HepG2 (cell line): ENCODE results near the gene LIPE. TPM values are rescaled to one million over a fixed set of nuclear protein-coding genes. Genes with fewer than 3 reads are reported as not detected.

Source experiments
- ATAC-seq: fragments of 200-7000 bp; cut with Tn5 transposase; 3 replicates; pipeline ENCODE4 v1.9.1; 2020; ENCODE audit warnings: mild to moderate bottlenecking, moderate library complexity
- BruUV-seq: library from RNA; stranded (reverse); fragments of 400-500 nt; replicated peaks from 2 replicates; lab custom pipeline; 2021; lab: Mats Ljungman, UMichigan
- CTCF ChIA-PET: fragments of 300-600 bp; formaldehyde crosslinking; extraction: SDS; loops from one replicate; lab custom pipeline; 2021; ENCODE audit warnings: low total read pairs, inconsistent platforms, low intra/inter-chr PET ratio; lab: Yijun Ruan, JAX
- POLR2A ChIA-PET: fragments of 350-600 bp; sonication (Branson Sonifier 250); formaldehyde crosslinking; loops from one replicate; lab custom pipeline; 2020; ENCODE audit warnings: antibody characterized with exemption, inconsistent platforms; lab: Yijun Ruan, JAX
- DNase-seq: peaks from one replicate; pipeline ENCODE4 v3.0.0-alpha.2; 2015; ENCODE audit warnings: low spot score
- FAIRE-seq: peaks from 3 replicates; lab custom pipeline; 2011; peaks lifted over from hg19 to GRCh38; lab: Jason Lieb, UNC
- H2AFZ ChIP-seq: one replicate; pipeline ENCODE4 v1.6.1; 2011; ENCODE audit warnings: low read length, inconsistent platforms
- H3K27ac ChIP-seq: fragments of 300-600 bp; 3 replicates; pipeline ENCODE4 v1.8.0; 2011; ENCODE audit warnings: mixed run types, mild to moderate bottlenecking, mixed read lengths, low read length, inconsistent platforms; ENCODE audit not compliant: insufficient read depth; ENCODE audit errors: extremely low read length
- H3K27me3 ChIP-seq, 2 experiments: fragments of 200-600 bp in 1 of 2; 2 replicates in 1 of 2; 3 replicates in 1 of 2; pipeline versions ENCODE4 v1.6.0 to v1.8.0; 2011; ENCODE audit warnings: low read length in 2 of 2, mild to moderate bottlenecking in 2 of 2, moderate library complexity in 2 of 2, inconsistent platforms in 1 of 2; ENCODE audit not compliant: insufficient read depth in 2 of 2, control insufficient read depth in 1 of 2
- H3K36me3 ChIP-seq, 2 experiments: fragments of 200-600 bp in 1 of 2; replicated peaks in 1 of 2; 2 replicates in 1 of 2; 3 replicates in 1 of 2; pipeline versions ENCODE4 v1.5.1 to v1.8.0; 2011; ENCODE audit warnings: low read length in 2 of 2, inconsistent platforms in 1 of 2; ENCODE audit not compliant: insufficient read depth in 2 of 2, control insufficient read depth in 1 of 2
- H3K4me1 ChIP-seq: 2 replicates; pipeline ENCODE4 v1.5.1; 2012; ENCODE audit warnings: low read length, inconsistent platforms; ENCODE audit not compliant: insufficient read depth
- H3K4me2 ChIP-seq: 2 replicates; pipeline ENCODE4 v1.6.0; 2011; ENCODE audit warnings: low read depth, low read length, inconsistent platforms
- H3K4me3 ChIP-seq, 3 experiments: fragments of 200-600 bp in 1 of 3; sonication (generic), shearing (Covaris generic) in 1 of 3; replicated peaks in 1 of 3; 2 replicates each; pipeline ENCODE4 v1.5.1; 2011 to 2016; ENCODE audit warnings: low read length in 3 of 3, inconsistent platforms in 2 of 3, low read depth in 2 of 3, mild to moderate bottlenecking in 2 of 3, control low read depth in 1 of 3, mixed read lengths in 1 of 3; ENCODE audit not compliant: insufficient read depth in 1 of 3
- H3K79me2 ChIP-seq: one replicate; pipeline ENCODE4 v1.6.1; 2011; ENCODE audit warnings: low read length, inconsistent platforms; ENCODE audit not compliant: insufficient read depth
- H3K9ac ChIP-seq: 2 replicates; pipeline ENCODE4 v1.6.0; 2011; ENCODE audit warnings: mild to moderate bottlenecking, low read depth, low read length, inconsistent platforms; ENCODE audit not compliant: insufficient read depth
- H3K9me3 ChIP-seq: 2 replicates; pipeline ENCODE4 v1.5.1; 2012; ENCODE audit warnings: mild to moderate bottlenecking, low read length
- H4K20me1 ChIP-seq: 2 replicates; pipeline ENCODE4 v1.6.0; 2011; ENCODE audit warnings: inconsistent platforms, mild to moderate bottlenecking, low read length, moderate library complexity; ENCODE audit not compliant: insufficient read depth
- CBX1 ChIP-seq: IDR thresholded peaks from one replicate; pipeline ENCODE4 v1.6.1; 2016; ENCODE audit warnings: antibody characterized with exemption, low read depth
- HNRNPL ChIP-seq: fragments of 200-400 bp; formaldehyde crosslinking; IDR thresholded peaks from 2 replicates; pipeline ENCODE4 v1.6.1; 2017; ENCODE audit warnings: mild to moderate bottlenecking, low read depth, low read length
- JUNB ChIP-seq: sonication (generic); formaldehyde crosslinking; IDR thresholded peaks from 2 replicates; pipeline ENCODE4 v1.8.0; 2022; ENCODE audit warnings: missing genetic modification reagents, mild to moderate bottlenecking, borderline replicate concordance
- SKIL ChIP-seq: sonication (generic); formaldehyde crosslinking; IDR thresholded peaks from 2 replicates; pipeline ENCODE4 v1.8.0; 2022; ENCODE audit warnings: missing genetic modification reagents, mild to moderate bottlenecking, moderate library complexity, borderline replicate concordance
- ZNF570 ChIP-seq: sonication (generic); formaldehyde crosslinking; IDR thresholded peaks from 2 replicates; pipeline ENCODE4 v1.4.0; 2020; ENCODE audit warnings: mild to moderate bottlenecking, missing genetic modification reagents, borderline replicate concordance
- ZNF773 ChIP-seq: sonication (generic); formaldehyde crosslinking; IDR thresholded peaks from 2 replicates; pipeline ENCODE4 v1.4.0; 2020; ENCODE audit warnings: missing genetic modification reagents, borderline replicate concordance
- WGBS: methylation state at CpG from one replicate; pipeline ENCODE4 v1.1.6; 2017; ENCODE audit warnings: low lambda C conversion rate; 5-methylcytosine and 5-hydroxymethylcytosine counted together
- in situ Hi-C: cut with HindIII; loops from 2 replicates; pipeline ENCODE4 v1.10.0; 2017; ENCODE audit warnings: low pct_unique_long_range_greater_than_20kb; ENCODE audit not compliant: extremely low pct_ligation_motif_present
- intact Hi-C: fragments of 100-400 bp; cut with micrococcal nuclease; formaldehyde crosslinking; loops from one replicate; pipeline ENCODE4 v1.10.0; 2022; ENCODE audit not compliant: unreplicated experiment
- polyA plus RNA-seq, 8 experiments: library from polyadenylated mRNA; depleted of rRNA in 3 of 8; stranded (reverse) in 7 of 8; unstranded in 1 of 8; fragments of >200 nt; fragmentation: Illumina TruSeq in 4 of 8; extraction: Trizol in 4 of 8; gene quantifications; 2 replicates each; pipeline versions ENCODE4 v1.2.1 to v1.2.3, GENCODE V29; 2011 to 2016; ENCODE audit warnings: low read depth in 4 of 8, missing spikeins in 1 of 8, mixed read lengths in 1 of 8; ENCODE audit not compliant: insufficient read depth in 1 of 8
- total RNA-seq, 5 experiments: library from RNA; depleted of rRNA; stranded (reverse); fragments of >200 nt; fragmentation: Illumina TruSeq; extraction: Trizol; gene quantifications; 2 replicates each; pipeline ENCODE4 v1.2.3, GENCODE V29; 2016; ENCODE audit warnings: low read depth in 1 of 5
- TF ChIP-seq, protein P1 (sequence below): sonication (generic); formaldehyde crosslinking; IDR thresholded peaks from 2 replicates; pipeline ENCODE4 v1.9.0; 2021; ENCODE audit warnings: missing genetic modification reagents, mild to moderate bottlenecking, borderline replicate concordance
- TF ChIP-seq, protein P2 (sequence below): sonication (generic); formaldehyde crosslinking; IDR thresholded peaks from 2 replicates; pipeline ENCODE4 v1.4.0; 2020; ENCODE audit warnings: missing genetic modification reagents, borderline replicate concordance
- TF ChIP-seq, protein P3 (sequence below): sonication (generic); formaldehyde crosslinking; IDR thresholded peaks from 2 replicates; pipeline ENCODE4 v1.9.0; 2021; ENCODE audit warnings: missing genetic modification reagents, borderline replicate concordance

The LIPE gene
- total and polyA plus RNA-seq, 2 of the 13 experiments (the other 11 are each of a cell fraction or from before 2014, with no cell fraction given), result not detected

GRCh38 chr19:42394751-42395150, 32.4 kb downstream of the LIPE start:
- POLR2A ChIA-PET, result no interaction called here
- H3K27ac ChIP-seq, result no peak overlapping the region
- no peaks in the 10 kb centered on the region for H3K79me2 ChIP-seq
- H2AFZ ChIP-seq, result no peak overlapping the region
- H3K4me2 ChIP-seq, result no peak overlapping the region
- ATAC-seq, result no peak
- no peak overlapping the region for H3K9ac ChIP-seq
- no peak for DNase-seq
- H3K9me3 ChIP-seq, result no peaks in the 10 kb centered on the region
- no peak for FAIRE-seq
- peaks cover 8 to 47% of the 10 kb centered on the region in 2 experiments; a peak in 4 of 5 replicates for H3K27me3 ChIP-seq
- no peaks in the 10 kb centered on the region for H4K20me1 ChIP-seq
- no peaks in the 10 kb centered on the region for H3K36me3 ChIP-seq
- in situ Hi-C loops, result no loop called here
- intact Hi-C loops, result no loop called here
- H3K4me1 ChIP-seq, result peaks cover 6% of the 10 kb centered on the region; the same call in 1 of the 2 replicates
- H3K4me3 ChIP-seq, result no peak overlapping the region
- TF ChIP-seq JUNB (CRISPR knock-in tag) (no peak), SKIL (CRISPR knock-in tag) (no peak), CBX1 (no peak), HNRNPL (no peak), ZNF773 (CRISPR knock-in tag) (no peak)
- CTCF ChIA-PET, result no interaction called here
- no TSS peak for BruUV-seq
- 17% methylated on average over 5 of the region's 8 CpGs for WGBS

- DNase-seq (no peak), ATAC-seq (no peak), FAIRE-seq (no peak)
- WGBS, result 0% methylated on average over 4 of the region's 4 CpGs
- in situ Hi-C loops (no loop called here), intact Hi-C loops (no loop called here)
- H3K4me2 ChIP-seq, result no peak overlapping the region
- H3K27me3 ChIP-seq, result peaks cover 8 to 55% of the 10 kb centered on the region in 2 experiments; a peak in 4 of 5 replicates
- no peaks in the 10 kb centered on the region for H3K36me3 ChIP-seq
- H4K20me1 ChIP-seq, result no peaks in the 10 kb centered on the region
- no peaks in the 10 kb centered on the region for H3K9me3 ChIP-seq
- no peak overlapping the region for H2AFZ ChIP-seq
- H3K4me1 ChIP-seq, result no peaks in the 10 kb centered on the region
- BruUV-seq, result no TSS peak
- ChIA-PET POLR2A (no interaction called here), CTCF (no interaction called here)
- no peak overlapping the region for H3K27ac ChIP-seq
- no peaks in the 10 kb centered on the region for H3K79me2 ChIP-seq
- H3K4me3 ChIP-seq, result no peak overlapping the region
- no peak overlapping the region for H3K9ac ChIP-seq
- TF ChIP-seq, protein P1, sequence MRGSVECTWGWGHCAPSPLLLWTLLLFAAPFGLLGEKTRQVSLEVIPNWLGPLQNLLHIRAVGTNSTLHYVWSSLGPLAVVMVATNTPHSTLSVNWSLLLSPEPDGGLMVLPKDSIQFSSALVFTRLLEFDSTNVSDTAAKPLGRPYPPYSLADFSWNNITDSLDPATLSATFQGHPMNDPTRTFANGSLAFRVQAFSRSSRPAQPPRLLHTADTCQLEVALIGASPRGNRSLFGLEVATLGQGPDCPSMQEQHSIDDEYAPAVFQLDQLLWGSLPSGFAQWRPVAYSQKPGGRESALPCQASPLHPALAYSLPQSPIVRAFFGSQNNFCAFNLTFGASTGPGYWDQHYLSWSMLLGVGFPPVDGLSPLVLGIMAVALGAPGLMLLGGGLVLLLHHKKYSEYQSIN (CRISPR knock-in tag), result no peak
- TF ChIP-seq, protein P2, sequence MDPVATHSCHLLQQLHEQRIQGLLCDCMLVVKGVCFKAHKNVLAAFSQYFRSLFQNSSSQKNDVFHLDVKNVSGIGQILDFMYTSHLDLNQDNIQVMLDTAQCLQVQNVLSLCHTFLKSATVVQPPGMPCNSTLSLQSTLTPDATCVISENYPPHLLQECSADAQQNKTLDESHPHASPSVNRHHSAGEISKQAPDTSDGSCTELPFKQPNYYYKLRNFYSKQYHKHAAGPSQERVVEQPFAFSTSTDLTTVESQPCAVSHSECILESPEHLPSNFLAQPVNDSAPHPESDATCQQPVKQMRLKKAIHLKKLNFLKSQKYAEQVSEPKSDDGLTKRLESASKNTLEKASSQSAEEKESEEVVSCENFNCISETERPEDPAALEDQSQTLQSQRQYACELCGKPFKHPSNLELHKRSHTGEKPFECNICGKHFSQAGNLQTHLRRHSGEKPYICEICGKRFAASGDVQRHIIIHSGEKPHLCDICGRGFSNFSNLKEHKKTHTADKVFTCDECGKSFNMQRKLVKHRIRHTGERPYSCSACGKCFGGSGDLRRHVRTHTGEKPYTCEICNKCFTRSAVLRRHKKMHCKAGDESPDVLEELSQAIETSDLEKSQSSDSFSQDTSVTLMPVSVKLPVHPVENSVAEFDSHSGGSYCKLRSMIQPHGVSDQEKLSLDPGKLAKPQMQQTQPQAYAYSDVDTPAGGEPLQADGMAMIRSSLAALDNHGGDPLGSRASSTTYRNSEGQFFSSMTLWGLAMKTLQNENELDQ, result no peak
- TF ChIP-seq, protein P3, sequence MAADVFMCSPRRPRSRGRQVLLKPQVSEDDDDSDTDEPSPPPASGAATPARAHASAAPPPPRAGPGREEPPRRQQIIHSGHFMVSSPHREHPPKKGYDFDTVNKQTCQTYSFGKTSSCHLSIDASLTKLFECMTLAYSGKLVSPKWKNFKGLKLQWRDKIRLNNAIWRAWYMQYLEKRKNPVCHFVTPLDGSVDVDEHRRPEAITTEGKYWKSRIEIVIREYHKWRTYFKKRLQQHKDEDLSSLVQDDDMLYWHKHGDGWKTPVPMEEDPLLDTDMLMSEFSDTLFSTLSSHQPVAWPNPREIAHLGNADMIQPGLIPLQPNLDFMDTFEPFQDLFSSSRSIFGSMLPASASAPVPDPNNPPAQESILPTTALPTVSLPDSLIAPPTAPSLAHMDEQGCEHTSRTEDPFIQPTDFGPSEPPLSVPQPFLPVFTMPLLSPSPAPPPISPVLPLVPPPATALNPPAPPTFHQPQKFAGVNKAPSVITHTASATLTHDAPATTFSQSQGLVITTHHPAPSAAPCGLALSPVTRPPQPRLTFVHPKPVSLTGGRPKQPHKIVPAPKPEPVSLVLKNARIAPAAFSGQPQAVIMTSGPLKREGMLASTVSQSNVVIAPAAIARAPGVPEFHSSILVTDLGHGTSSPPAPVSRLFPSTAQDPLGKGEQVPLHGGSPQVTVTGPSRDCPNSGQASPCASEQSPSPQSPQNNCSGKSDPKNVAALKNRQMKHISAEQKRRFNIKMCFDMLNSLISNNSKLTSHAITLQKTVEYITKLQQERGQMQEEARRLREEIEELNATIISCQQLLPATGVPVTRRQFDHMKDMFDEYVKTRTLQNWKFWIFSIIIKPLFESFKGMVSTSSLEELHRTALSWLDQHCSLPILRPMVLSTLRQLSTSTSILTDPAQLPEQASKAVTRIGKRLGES (CRISPR knock-in tag), result no peak
- no peak for TF ChIP-seq ZNF570
Measured at GRCh38 chr19:42392165-42392564, 35.0 kb downstream of the LIPE start.
